HG03342 (cell line): ENCODE results near the gene DRAXIN.

Experiments used
- ATAC-seq: cut with Tn5 transposase; IDR thresholded peaks from one replicate; pipeline ENCODE4 v1.9.1; 2021; ENCODE audit warnings: mild to moderate bottlenecking, moderate library complexity; ENCODE audit not compliant: unreplicated experiment

Gene DRAXIN

DNA sequence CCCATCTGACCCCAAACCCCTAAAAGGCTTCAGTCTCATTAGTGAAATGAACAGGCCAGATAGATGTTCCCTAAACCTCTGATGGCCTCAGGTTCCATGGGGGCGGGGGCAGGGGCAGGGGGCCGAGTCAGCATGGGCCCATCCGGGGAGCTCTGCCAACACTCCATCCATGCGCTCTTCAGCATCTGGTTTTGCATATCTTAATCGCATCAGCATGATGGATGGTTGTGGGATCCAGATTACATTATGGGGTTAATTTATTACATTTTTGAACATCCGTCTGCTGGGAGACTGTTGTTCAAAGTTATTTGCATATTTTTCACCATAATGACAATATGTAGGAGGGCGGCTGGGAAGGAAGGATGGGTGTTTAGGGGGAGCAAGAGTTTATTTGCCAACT lies 7.4 kb upstream of the DRAXIN start:
- ATAC-seq: no peak

DNA sequence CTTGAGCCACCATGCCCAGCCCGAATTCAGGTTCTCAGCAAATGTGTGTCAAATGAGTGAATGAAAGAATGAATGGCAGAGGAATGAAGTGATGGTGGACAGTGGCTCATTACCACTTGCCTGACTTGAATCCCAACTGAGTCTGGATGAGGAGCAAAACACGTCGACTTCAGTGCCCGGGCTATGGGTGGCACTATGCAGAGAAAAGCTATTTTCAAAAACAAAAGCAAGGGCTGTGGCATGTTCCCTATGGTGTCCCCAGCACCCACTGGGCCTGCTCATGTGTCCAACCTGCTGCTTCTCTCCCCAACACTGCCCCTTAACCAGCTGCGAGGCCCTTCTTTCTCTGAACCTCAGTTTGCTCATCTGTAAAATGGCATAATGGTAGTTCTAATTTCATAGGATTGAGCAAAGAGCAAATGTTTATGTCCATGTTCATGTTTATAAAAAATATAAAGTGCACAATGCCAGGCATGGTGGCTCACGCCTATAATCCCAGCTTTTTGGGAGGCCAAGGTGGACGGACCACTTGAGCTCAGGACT lies 6.2 kb upstream of the DRAXIN start:
- no peak for ATAC-seq

DNA sequence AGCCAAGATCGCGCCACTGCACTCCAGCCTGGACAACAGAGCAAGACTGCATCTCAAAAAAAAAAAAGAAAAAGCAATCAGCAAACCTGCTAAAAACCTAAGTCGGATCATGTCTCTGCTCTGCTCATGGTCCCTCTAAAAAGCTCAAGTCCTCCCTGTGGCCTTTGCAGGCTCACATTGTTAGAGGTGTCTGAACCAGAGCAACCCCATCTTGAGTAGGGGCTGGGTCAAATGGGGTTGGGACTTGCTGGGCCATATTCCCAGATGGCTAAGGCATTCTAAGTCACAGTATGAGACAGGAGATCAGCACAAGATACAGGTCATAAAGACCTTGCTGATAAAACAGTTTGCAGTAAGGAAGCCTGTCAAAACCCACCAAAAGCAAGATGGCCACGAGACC lies 3.0 kb upstream of the DRAXIN start:
- no peak for ATAC-seq

DNA sequence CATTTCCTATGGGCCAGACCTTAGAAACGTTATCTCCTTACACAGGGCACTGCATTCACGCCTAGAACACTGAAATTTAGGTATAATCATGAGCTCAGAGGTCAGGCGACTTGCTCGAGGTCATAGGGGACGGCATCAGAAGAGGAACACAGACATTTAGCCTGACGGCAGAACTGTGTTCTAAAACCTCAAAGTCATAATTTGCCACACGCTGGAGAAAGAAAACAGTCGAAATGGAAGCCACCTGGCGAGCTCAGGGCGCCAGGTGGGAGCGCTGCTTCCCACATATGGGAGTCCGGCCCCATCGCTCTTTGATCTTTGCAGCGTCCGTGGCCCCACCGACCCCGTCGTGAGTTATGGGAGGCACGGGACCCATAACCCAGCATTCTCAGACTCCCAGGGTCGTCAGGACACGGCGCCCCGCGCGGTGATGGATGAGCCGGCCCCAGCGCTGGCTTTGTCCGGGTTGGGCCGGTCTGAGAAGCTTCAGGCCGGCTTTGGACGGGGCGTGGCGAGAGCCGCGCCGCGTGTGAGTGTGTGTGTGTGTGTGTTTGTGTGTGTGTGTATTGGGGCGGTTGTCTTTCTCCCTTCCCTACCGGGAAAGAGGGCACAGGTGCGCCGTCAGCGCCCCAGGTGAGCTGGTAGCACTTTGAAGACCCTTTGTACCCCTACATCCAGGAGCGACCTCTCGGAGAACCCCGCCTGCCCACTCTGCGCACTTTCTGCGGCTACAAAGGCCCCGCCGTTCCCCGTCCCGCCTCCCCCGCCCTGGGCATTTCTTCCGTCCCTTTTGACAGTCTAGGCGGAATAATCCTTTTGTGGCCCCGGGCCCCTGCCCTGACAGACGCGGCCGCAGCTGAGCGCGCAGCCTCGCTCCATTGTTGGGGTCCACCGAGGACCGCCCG lies 861 bp upstream of the DRAXIN start:
- ATAC-seq: no peak

DNA sequence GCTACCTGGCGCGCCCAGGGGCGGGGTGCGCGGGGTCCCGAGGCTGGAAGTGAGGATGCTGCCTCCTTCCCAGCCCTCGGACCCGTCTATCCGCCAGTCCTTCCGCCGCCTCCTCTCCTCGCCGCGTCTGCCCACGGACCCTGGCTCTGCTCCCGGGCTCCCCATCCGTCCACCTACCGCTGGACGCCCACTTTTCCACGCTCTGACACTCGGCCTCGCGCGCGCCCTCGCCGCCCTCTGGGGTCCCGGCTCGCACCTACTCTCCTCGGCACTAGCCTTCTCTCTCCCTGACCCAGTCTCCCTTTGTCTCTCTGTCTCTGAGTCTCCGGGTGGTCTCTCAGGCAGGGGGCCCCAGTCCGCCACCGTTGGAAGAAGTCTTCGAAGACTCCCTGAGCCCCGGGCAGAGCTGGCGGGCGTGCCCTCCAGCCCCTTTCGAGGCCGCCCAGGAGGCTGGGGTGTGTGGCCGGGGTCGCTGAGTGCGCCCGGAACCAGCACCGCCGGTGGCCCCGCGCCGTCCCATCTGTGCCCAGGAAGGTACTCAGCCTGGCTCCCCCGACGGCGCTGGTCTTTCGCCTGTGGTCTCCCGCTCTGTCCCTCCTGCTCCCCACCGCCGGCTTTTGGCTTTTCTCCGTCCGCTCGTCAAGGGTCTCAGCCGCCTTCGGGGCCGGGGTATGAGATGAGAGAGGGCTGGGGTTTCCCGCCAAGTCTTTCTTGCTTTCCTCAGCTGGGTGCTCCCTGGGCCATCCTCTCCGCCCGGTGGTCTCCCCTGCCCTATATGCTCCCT lies 610 bp downstream of the DRAXIN start:
- ATAC-seq: no peak

DNA sequence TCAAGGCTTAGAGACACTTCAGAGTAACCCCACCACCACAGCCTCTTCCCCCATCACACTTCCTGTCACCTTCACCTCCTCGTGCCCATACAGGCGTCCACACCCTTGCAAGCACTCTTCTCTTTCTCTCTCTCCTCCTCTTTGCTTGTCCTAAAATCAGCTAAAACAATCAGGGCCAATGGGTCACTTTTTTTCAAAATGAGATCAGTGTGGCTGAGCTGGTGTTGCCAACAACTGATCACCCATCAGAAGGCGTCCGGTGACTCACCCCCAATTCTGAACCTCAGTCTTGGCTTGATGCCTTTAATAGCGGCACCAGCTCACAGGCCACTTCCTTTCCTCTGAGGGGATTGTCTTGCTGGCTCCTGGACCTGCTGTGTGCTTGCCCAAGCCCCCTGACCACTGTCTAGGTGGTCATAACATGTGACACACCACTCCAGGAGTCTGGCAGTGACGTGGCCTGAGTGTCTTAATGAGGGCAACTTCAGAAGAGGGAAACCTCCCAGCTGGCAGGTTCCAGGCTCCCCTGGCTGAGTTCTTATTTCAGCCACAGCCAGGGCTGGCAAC lies 1.6 kb downstream of the DRAXIN start:
- no peak for ATAC-seq

DNA sequence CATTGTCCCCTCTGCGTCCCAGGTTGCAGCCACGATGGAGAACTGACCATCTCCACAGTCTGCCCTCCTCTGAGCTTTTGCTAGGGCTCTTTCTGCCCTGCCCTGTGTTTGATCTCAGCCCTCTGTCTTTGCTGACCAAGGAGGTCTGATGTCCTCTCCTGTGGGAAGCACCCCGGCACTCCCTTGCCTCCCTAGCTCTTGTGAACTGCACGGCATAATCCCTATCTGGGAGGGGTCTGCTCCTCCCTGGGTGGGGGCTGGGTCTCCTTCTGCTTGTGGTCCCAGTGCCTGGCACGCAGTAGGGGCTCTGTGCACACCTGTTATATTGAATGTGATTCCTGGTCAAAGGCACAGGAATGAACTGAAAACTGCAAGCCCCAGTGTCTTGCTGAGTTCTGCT lies 2.4 kb downstream of the DRAXIN start:
- ATAC-seq: no peak

DNA sequence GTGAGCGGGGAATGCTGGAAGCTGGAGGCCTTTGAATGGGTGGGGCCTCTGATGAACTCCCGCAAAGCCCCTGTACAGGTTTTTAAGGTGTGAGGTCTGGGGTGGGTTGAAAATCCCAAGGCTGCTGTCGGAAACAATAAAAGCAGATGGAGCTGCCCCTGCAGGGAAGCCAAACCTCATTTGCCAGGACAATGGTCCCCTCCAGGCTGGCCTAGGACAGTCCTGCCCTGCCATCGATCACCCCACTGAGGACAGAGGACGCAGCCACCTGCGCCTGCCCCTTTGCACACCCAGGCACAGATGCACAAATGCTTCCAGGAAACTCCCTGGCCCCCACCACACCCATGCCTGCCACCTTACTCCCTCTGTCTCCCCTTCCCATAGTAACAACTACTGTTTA lies 4.4 kb downstream of the DRAXIN start:
- no peak for ATAC-seq

DNA sequence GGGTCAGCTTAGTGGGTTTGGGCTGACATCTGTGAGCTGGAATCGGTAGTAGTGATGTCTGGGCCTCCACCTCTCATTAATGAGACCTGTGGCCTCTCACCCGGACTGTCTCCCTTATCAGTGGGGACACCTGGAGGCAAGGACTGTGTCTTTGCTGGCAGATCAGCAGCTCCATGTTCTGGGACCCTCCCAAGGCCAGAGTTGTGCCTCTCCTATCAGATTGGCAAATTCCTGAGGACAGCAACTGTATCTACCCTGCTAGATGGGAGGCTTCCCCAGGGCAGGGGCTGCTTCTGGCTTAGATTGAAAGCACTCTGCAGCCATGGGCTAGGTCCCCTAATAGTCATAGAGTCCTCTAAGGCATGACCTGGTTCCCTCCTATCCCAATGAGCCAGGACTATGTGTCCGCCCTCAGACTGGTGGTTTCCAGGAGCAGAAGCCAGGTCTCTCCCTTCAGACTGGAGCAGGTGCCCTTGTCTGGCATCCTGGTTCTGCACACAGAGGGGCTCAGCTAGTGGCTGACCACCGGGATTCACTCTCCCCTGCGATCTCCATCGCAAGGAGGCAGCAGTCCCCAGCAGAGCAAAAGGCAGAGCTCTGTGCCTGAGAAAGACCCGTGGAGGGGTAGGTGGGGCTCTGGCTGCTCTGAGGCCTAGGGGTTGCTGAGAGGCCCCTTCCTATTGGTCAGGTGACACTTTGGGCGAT lies 5.8 kb downstream of the DRAXIN start:
- ATAC-seq: no peak

DNA sequence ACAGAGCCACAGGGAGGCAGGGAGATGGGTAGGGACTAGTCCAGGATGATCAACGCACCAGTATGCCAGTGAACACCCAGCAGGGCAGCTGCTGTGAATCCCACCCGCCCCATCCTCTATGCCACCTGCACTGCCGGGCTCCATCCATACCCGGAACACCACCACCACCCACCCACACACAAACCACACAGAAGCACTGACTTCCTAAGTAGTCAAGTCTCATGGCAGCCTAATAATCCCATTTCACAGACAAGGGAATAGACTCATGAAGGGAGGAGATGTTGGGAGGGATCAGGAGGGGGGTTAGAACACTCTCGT lies 6.3 kb downstream of the DRAXIN start:
- ATAC-seq: no peak

DNA sequence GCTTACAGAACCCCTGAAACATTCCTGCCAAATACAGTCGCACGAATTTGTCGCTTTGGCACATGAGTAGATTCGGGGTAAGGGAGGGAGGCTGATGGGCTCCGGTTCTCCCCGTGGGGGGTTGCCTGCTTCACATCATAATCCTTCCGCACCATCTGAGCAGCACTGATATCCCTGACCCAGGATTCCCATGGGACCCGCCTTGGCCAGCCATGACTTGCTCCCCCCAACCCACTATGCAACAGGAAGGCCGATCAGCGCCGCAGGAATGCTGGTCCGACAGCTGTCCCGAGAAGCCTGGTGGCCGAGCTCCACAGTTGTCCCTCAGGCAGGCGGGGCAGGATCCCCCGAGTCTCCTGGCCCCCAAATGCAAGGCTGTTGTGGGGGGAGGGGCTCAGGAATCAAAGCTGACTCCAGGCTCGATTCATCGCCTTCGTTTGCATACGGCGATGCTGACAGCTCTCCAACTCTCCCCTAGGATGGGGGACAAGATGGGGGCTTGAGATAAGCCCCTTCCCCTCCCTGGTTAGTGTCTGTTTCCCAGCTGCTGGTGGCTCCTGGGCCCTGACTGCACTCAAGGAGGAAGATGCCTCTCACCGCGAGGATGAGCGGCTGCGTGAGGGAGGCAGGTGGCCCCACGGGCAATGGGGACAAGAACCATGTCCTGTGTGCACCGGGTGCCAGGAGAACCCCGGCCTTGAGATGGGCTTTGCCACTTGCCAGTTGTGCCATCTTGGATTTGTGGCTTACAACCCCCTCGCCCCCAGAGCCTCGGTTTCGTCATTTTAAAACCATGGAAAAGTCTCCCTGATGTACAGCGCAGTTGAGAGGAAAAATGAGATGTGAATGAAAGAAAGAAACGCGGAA lies 9.3 kb downstream of the DRAXIN start:
- ATAC-seq: no peak

DNA sequence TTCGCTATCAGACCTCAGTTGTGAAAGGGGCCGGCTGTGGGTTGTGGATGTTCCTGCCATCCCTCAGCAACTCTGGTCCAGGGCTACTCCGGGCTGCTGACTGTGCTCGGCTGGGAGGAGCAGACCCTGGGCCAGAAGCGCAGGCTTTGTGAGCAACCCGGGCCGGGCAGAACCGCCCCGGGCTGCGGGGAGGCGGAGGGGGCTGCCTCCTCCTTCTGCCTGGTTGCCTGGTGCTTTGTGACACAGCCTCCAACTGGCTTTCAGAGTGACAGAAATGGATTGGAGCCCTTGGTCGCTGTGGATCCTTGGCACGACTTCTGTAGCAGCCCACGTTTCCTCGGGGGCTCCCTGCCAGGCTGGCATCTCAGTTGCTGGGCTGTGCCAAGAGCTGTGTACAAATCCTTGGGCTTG lies 10.0 kb downstream of the DRAXIN start:
- no peak for ATAC-seq

DNA sequence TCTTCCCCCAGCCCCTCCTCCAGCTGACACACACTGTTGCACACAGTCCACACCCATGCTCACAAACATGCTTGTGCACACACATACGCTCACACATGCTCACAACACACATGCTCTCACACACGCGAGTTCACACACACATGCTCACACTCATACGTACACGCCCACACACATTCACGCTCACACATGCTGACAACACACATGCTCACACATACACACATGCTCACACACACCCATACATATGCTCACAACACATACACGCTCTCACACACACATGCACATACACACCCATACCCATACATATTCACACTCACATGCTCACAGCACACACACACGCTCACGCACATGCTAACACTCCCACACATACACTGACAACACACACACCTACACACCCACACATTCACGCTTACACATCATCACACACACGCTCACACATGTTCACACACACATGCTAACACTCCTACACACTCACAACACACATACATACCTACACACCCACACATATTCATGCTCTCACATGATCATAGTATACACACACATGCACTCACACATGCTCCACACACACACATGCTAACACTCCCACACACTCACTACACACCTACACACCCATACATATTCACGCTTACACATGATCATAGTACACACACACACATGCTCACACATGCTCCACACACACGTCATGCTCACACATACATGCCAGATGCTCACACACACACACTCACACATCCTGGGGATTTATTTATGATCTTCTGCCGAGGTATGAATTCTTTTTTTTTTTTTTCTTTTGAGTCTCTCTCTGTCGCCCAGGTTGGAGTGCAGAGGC lies 10.7 kb downstream of the DRAXIN start:
- no peak for ATAC-seq

DNA sequence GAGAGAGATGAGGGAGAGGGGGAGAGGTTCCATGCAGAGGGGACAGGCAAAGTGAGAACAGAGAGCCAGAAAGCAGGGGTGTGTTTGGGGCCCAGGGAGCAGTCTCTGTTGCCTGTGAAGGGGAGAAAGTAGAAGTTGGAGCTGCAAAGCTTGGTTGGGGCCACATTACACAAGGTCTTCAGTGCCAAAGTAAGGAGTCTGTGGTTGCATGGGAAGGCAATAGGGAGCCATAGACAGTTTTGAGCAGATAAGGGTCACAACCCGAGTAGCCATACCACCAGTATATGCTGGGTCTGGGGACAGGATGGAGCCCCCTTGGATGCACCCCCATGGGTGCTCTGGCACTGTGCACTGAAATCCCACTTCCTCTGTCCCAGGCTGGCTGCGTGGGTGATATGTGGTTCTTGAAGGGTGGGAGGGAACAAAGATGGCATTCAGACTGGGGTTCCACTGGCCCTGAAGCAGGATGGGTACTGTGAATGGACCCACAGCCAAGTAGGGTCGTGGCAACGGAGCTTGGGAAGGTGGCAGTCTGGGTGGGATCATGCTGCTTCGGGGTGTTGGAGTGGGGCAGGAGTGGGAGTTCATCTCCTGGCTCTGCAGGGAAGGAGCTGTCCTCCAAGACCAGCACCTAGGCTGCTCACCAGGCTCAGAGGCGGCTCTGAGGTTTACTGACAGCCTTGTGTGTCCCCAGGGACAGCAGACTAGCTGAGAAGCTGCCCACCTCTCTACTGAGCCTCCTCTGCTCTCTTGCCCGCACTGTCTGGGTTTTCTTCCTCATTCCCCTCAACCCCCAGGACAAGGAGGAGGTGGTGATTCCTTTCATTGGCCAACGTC lies 12.1 kb downstream of the DRAXIN start:
- no peak for ATAC-seq

DNA sequence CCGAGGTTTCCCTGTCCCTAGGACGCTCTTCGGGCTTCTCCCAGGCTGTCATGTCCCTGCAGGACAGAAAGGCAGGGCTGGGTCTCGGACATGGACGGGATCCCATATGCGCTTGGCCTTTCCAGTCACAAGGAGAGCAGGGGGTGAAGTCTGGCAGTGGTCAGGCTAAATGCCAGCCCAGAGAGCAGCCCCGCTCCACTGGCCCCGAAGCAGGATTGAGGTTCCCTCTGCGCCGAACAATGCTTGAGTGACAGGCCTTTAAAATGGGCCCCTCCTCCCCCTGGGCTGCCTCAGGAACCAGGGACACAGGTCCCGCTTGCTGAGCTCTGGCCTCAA lies 12.7 kb downstream of the DRAXIN start:
- no peak for ATAC-seq

DNA sequence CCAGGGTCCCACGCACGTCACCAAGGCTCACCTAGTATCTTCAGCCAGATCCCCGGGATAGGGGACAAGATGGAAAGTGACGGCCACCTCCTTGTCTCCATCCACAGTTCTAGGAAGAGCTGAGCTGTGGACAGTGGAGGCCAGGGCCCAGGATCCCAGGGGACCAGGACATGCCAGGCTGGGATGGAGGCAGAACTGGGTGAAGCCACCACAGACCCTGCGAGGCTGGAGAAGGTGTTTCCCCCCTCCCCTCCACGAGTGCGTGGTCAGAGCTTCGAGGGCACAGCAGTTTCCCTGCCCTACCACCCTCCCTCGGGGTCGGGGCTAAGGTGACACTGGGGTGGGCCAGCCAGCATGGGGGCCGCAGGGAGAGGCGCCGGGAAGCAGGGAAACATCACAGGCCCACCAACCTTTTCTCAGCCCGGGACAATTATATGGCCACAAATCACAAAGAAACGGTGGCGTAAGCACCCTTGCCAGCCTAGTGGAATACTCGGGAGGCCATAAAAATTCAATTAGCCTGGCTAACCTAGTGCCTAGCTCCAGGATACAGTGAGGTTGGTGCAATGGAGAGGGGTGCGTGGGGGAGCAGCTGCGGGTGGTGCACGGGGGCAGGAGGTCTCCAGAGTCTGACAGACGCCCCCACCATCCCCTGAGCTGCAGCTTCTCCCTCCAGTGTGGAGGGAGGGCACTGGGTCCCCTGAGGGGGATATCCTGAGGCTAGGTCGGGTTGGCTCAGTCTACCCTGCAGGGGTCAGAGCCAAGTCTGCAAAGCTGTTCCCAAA lies 13.4 kb downstream of the DRAXIN start:
- ATAC-seq: no peak

DNA sequence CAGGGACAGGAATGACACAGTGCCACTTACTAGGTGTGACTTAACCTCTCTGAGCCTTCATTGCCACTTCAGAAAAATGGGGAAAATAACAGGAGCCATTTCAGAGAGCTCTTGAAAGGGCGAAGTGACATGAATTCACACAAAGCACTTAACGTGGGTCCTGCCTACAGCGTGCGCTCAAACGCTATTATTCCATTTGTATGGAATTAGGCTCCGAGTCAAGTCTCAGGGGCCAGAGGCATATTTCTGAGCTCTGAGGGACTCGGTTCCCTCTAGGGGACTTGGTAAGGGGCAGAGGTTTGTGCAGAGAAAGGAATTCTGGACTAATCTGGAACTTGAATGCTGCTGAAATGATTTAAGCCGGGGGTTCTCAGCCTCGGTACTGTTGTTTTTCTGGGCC lies 14.1 kb downstream of the DRAXIN start:
- ATAC-seq: no peak

DNA sequence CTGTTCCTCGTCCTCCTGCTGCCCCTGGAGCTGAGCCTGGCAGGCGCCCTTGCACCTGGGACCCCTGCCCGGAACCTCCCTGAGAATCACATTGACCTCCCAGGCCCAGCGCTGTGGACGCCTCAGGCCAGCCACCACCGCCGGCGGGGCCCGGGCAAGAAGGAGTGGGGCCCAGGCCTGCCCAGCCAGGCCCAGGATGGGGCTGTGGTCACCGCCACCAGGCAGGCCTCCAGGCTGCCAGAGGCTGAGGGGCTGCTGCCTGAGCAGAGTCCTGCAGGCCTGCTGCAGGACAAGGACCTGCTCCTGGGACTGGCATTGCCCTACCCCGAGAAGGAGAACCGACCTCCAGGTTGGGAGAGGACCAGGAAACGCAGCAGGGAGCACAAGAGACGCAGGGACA lies 14.8 kb downstream of the DRAXIN start:
- ATAC-seq: no peak
